ENCODE measurements around the gene ANXA6.

Gene ANXA6

GRCh38 chr5:151154931-151155774, 2.4 kb downstream of the ANXA6 start:
- Histone ChIP-seq H2AFZ (ENCODE audit: low read depth, low read length) (no peak overlapping the region), H3K4me3 (ENCODE audit: low read length) (no peak overlapping the region), H3K27me3 (ENCODE audit: insufficient read depth, low read length) (no peaks in the 10 kb centered on the region), H3K36me3 (ENCODE audit: insufficient read depth, low read length) (no peaks in the 10 kb centered on the region), H3K9me3 (ENCODE audit: low read length) (no peaks in the 10 kb centered on the region), H3K4me1 (ENCODE audit: insufficient read depth, low read length) (peaks cover 42% of the 10 kb centered on the region)

DNA sequence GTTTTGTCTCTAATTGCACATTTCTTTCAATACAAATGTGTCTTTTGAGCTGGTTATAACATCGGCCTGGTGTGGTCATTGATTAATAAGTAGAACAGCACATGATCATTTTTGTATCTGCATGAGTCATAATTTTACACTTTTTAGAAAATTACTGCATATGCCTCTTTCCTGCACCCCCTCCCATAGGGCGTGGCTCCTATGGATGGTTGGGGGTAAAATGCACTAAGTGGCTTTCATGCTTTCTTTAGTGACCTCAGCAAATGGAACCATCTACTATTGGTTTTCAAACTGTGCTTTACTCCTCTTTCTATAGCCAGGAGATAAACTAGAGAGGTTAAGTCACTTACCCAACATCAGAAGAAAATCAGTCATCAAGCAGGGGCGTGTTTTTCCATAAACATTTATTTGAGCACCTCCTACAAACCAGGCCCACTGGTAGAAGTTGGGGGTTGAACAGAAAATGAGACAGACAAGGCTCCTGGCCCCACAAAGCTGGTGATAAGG, 3.8 kb downstream of the ANXA6 start:
- H3K4me1 ChIP-seq (ENCODE audit: insufficient read depth, low read length): peaks cover 47% of the 10 kb centered on the region
- H3K9me3 ChIP-seq (ENCODE audit: low read length): no peaks in the 10 kb centered on the region
- no peaks in the 10 kb centered on the region for H3K27me3 ChIP-seq (ENCODE audit: insufficient read depth, low read length)
- no peaks in the 10 kb centered on the region for H3K36me3 ChIP-seq (ENCODE audit: insufficient read depth, low read length)
- no peak overlapping the region for H3K4me3 ChIP-seq (ENCODE audit: low read length)
- H2AFZ ChIP-seq (ENCODE audit: low read depth, low read length): no peak overlapping the region

- Histone ChIP-seq H3K36me3 (ENCODE audit: insufficient read depth, low read length) (no peaks in the 10 kb centered on the region), H3K4me1 (ENCODE audit: insufficient read depth, low read length) (peaks cover 43% of the 10 kb centered on the region), H3K4me3 (ENCODE audit: low read length) (no peak overlapping the region), H3K27me3 (ENCODE audit: insufficient read depth, low read length) (no peaks in the 10 kb centered on the region), H2AFZ (ENCODE audit: low read depth, low read length) (no peak overlapping the region), H3K9me3 (ENCODE audit: low read length) (no peaks in the 10 kb centered on the region)
These were observed 4.3 kb downstream of the ANXA6 start for GRCh38 chr5:151153300-151153699.

- H3K27me3 ChIP-seq (ENCODE audit: insufficient read depth, low read length): no peaks in the 10 kb centered on the region
- H3K36me3 ChIP-seq (ENCODE audit: insufficient read depth, low read length): no peaks in the 10 kb centered on the region
- peaks cover 34% of the 10 kb centered on the region for H3K4me1 ChIP-seq (ENCODE audit: insufficient read depth, low read length)
- H3K4me3 ChIP-seq (ENCODE audit: low read length): no peak overlapping the region
- no peaks in the 10 kb centered on the region for H3K9me3 ChIP-seq (ENCODE audit: low read length)
- H2AFZ ChIP-seq (ENCODE audit: low read depth, low read length): no peak overlapping the region
These were observed 5.8 kb downstream of the ANXA6 start for GRCh38 chr5:151151793-151152192.

DNA sequence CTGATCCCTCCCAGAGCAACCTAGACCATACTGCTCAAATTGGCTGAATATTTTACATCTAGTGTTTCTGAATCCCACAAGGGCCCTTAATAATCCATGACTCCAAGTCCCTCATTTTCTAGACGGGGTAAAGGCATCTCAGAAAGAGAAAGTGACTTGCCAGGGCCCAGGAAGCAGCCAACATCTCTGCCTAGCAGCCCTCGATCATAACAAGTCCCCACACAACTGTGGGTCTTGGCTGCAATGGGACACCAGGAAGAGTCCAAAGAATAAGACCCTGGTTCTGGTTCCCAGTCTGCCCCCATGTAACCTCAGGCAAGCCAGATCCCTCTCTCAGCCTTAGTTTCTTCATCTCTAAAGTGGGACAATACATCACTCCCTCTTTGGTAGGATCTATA, 6.3 kb downstream of the ANXA6 start:
- Histone ChIP-seq H3K4me1 (ENCODE audit: insufficient read depth, low read length) (peaks cover 29% of the 10 kb centered on the region), H3K4me3 (ENCODE audit: low read length) (no peak overlapping the region)

GRCh38 chr5:151150471-151151262, 6.9 kb downstream of the ANXA6 start:
- Histone ChIP-seq H3K27me3 (ENCODE audit: insufficient read depth, low read length) (no peaks in the 10 kb centered on the region), H3K36me3 (ENCODE audit: insufficient read depth, low read length) (no peaks in the 10 kb centered on the region)

More for the DNA sequence above, 6.3 kb downstream of the ANXA6 start:
- no peaks in the 10 kb centered on the region for H3K36me3 ChIP-seq (ENCODE audit: insufficient read depth, low read length)
- H3K9me3 ChIP-seq (ENCODE audit: low read length): no peaks in the 10 kb centered on the region
- no peaks in the 10 kb centered on the region for H3K27me3 ChIP-seq (ENCODE audit: insufficient read depth, low read length)
- no peak overlapping the region for H2AFZ ChIP-seq (ENCODE audit: low read depth, low read length)

DNA sequence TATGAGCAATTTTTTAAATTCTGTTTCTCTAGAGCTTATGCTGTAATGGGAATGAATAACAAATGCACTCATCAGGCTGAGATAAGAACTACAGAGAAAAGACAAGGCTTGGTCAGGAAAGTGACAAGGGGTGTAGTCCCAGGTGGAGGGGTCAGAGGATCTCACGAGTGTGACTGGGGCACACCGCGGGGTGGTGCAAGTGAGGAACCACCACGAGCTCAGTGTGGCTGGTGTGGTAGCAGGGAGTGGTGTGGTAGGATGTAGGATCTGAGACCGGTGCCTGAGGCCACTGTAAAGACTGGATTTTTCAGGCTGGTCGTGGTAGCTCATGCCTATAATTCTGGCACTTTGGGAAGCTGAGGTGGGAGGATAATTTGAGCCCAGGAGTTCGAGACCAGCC, 9.0 kb downstream of the ANXA6 start:
- Histone ChIP-seq H3K36me3 (ENCODE audit: insufficient read depth, low read length) (no peaks in the 10 kb centered on the region), H2AFZ (ENCODE audit: low read depth, low read length) (no peak overlapping the region), H3K27me3 (ENCODE audit: insufficient read depth, low read length) (no peaks in the 10 kb centered on the region), H3K4me3 (ENCODE audit: low read length) (no peak overlapping the region), H3K4me1 (ENCODE audit: insufficient read depth, low read length) (peaks cover 19% of the 10 kb centered on the region), H3K9me3 (ENCODE audit: low read length) (no peaks in the 10 kb centered on the region)

More at GRCh38 chr5:151150471-151151262, 6.9 kb downstream of the ANXA6 start:
- no peaks in the 10 kb centered on the region for H3K9me3 ChIP-seq (ENCODE audit: low read length)
- H3K4me3 ChIP-seq (ENCODE audit: low read length): peak overlapping the region; percentile 10
- no peak overlapping the region for H2AFZ ChIP-seq (ENCODE audit: low read depth, low read length)
- peaks cover 23% of the 10 kb centered on the region for H3K4me1 ChIP-seq (ENCODE audit: insufficient read depth, low read length)

DNA sequence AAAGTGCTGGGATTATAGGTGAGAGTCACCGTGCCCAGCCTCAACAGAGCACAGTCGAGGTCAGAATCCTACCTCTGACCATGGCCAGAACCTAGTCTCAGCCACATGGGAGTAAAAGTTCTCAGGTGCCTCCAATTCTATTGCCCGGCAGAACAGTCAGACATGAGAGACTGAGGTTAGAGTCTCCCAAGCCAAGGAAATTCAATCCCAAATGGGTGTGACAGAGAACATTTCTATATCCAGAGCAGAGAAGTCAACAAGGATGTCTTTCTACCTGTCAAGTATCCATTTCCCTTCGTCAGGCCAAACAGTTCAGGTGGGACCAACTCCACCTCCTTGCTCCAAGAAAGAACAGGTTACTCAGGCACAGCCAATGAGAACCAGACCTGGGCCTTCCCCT, 10.5 kb downstream of the ANXA6 start:
- Histone ChIP-seq H3K4me1 (ENCODE audit: insufficient read depth, low read length) (peaks cover 19% of the 10 kb centered on the region), H3K36me3 (ENCODE audit: insufficient read depth, low read length) (peaks cover 7% of the 10 kb centered on the region), H3K27me3 (ENCODE audit: insufficient read depth, low read length) (no peaks in the 10 kb centered on the region), H3K4me3 (ENCODE audit: low read length) (no peak overlapping the region), H3K9me3 (ENCODE audit: low read length) (no peaks in the 10 kb centered on the region), H2AFZ (ENCODE audit: low read depth, low read length) (no peak overlapping the region)

DNA sequence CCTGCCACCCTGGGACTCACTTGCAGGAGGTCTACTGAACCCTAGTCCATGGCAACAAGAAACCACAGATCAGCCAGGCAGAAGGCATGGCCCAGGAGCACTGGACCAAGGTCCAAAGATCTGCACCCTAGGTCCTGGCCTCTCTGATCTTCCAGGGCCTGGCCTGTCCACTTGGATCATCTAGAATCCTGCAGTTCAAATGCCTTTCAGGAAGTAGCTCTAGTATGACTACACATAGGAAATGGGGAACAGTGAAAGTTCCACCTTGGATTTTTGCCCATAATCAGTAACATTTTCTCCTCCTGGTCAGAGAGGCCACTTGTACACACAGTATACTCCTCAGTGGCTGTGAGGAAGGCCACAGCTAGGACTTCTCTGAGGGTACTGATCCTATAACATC, 11.5 kb downstream of the ANXA6 start:
- Histone ChIP-seq H3K4me1 (ENCODE audit: insufficient read depth, low read length) (peaks cover 14% of the 10 kb centered on the region), H3K4me3 (ENCODE audit: low read length) (no peak overlapping the region), H3K27me3 (ENCODE audit: insufficient read depth, low read length) (no peaks in the 10 kb centered on the region), H2AFZ (ENCODE audit: low read depth, low read length) (no peak overlapping the region), H3K36me3 (ENCODE audit: insufficient read depth, low read length) (peaks cover 7% of the 10 kb centered on the region), H3K9me3 (ENCODE audit: low read length) (no peaks in the 10 kb centered on the region)

DNA sequence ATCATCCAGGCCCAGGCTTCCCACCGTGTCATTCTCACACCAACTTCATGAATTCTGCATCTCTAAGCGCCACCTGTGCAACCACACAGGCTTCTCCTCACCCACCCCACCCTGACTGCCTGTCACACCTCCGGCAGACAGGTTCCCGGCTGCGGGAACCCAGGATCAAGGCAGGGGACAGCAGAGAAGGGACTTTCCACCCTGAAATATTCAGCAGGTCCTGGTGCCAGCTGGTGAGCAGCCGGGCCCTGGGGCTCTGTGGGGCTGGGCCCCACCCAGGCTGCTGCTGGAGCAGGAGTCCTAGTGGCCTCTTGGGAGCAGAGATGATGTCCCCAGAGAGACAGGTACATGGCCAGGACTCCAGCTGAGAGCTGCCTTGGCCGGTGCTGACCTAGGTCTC, 12.7 kb downstream of the ANXA6 start:
- no peaks in the 10 kb centered on the region for H3K9me3 ChIP-seq (ENCODE audit: low read length)
- peaks cover 10% of the 10 kb centered on the region for H3K36me3 ChIP-seq (ENCODE audit: insufficient read depth, low read length)
- no peaks in the 10 kb centered on the region for H3K27me3 ChIP-seq (ENCODE audit: insufficient read depth, low read length)
- no peak overlapping the region for H2AFZ ChIP-seq (ENCODE audit: low read depth, low read length)
- peaks cover 3% of the 10 kb centered on the region for H3K4me1 ChIP-seq (ENCODE audit: insufficient read depth, low read length)
- H3K4me3 ChIP-seq (ENCODE audit: low read length): no peak overlapping the region

DNA sequence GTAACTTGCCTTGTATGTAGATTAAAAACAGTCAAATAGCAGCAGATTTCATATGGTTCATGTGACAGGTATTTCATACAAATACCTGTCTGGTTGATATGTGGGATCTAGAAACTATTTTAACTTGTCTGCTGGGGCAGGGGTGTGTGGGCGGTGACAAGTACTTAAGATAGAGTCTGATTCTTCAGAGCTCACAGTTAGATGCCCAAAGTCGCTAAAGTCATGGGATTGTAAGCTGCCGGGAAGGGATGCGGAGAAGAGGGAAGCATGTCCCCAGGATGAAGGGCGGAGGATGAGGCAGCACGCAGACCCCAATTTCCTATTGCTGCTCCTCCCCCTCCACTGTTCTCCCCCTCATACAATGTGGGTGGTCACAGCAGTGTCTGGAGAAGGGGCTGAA, 13.3 kb downstream of the ANXA6 start:
- Histone ChIP-seq H3K36me3 (ENCODE audit: insufficient read depth, low read length) (peaks cover 10% of the 10 kb centered on the region), H2AFZ (ENCODE audit: low read depth, low read length) (no peak overlapping the region), H3K4me1 (ENCODE audit: insufficient read depth, low read length) (no peaks in the 10 kb centered on the region), H3K4me3 (ENCODE audit: low read length) (no peak overlapping the region), H3K9me3 (ENCODE audit: low read length) (no peaks in the 10 kb centered on the region), H3K27me3 (ENCODE audit: insufficient read depth, low read length) (no peaks in the 10 kb centered on the region)

GRCh38 chr5:151143645-151144044, 13.9 kb downstream of the ANXA6 start:
- H3K36me3 ChIP-seq (ENCODE audit: insufficient read depth, low read length): peaks cover 16% of the 10 kb centered on the region
- no peak overlapping the region for H2AFZ ChIP-seq (ENCODE audit: low read depth, low read length)
- H3K4me3 ChIP-seq (ENCODE audit: low read length): no peak overlapping the region
- H3K27me3 ChIP-seq (ENCODE audit: insufficient read depth, low read length): no peaks in the 10 kb centered on the region
- no peaks in the 10 kb centered on the region for H3K9me3 ChIP-seq (ENCODE audit: low read length)
- H3K4me1 ChIP-seq (ENCODE audit: insufficient read depth, low read length): no peaks in the 10 kb centered on the region

- Histone ChIP-seq H3K4me1 (ENCODE audit: insufficient read depth, low read length) (no peaks in the 10 kb centered on the region), H2AFZ (ENCODE audit: low read depth, low read length) (no peak overlapping the region), H3K9me3 (ENCODE audit: low read length) (no peaks in the 10 kb centered on the region), H3K36me3 (ENCODE audit: insufficient read depth, low read length) (peaks cover 23% of the 10 kb centered on the region), H3K27me3 (ENCODE audit: insufficient read depth, low read length) (no peaks in the 10 kb centered on the region), H3K4me3 (ENCODE audit: low read length) (no peak overlapping the region)
These were observed 14.6 kb downstream of the ANXA6 start for GRCh38 chr5:151142933-151143332.
